Amygdala (tissue), 56 donors: ENCODE results near the gene ZEB2.

Experiments
- DNase-seq, 56 donors: peaks; one replicate each; lab custom pipeline; 2025; lab: John Stamatoyannopoulos, UW

Gene ZEB2

DNA sequence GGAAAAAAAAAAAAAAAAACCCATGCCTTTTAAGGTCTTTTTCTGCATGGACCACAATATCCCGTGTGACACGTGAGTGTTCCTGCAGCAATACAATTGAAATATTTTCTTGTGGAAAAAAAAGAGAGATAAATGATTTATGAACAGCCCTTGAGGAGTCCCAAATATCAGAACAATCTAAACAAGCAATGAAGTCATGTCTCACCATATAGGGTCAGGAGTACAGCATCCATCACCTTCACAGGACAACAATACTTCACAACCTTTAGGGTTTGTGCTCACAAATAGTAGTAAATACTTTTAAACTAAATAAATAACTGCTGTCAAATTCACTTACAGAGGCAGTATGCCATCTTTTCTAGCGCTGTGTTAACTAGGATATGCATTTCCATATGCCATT, 87.9 kb downstream of the ZEB2 start:
- DNase-seq: no peak

DNA sequence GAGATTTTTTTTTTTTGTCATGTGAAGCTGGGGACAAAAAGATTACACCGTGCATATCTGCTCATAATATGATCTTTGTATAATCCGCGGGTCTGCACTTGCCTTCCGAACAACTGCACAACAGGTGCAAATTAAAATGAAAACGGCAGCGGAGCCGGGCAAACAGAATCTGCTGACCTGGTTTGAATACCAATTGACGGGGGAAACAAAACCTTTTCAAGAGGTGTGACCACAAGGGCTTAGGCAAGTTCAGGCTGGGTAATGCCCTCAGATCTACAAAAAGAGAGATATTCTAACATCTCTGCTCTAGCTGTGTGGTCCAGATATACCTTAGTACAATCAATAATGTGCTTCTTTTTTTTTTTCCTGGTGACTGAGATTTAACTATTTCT, 88.5 kb downstream of the ZEB2 start:
- DNase-seq: peak in 1 of 56 donors; percentile 35

DNA sequence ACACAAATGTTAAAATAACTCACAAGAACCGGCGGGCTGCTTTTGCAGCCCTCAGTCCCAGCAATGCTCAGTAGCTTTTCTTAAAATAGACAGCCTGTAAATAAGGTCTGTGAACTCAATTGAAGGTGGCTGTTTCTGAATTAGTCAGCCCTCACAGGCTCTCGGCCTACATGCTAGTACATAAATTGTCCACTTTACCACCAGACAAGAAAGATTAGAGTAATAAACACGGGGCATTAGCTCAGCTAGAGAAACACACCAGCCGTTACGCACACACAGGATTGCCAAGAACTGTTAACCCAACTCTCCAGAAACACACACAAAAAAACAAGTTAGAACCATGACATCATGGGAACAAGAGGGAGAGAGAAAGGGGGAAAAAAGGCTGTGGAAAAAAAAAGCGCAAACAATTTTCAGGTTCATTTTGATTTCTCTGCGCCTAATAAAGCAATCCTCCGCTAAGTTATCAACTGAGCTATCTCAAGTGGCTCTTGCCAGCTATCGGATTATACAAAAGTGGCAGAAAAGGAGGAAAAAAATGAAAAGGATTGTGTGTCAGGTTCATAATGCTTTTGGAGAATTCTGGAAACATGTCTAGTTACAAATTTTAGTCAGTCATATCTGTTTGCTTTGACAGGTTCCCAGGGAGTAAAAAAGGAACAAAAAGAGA, 89.1 kb downstream of the ZEB2 start:
- peak in 4 of 56 donors; percentile 15 to 26 (median 24) for DNase-seq

DNA sequence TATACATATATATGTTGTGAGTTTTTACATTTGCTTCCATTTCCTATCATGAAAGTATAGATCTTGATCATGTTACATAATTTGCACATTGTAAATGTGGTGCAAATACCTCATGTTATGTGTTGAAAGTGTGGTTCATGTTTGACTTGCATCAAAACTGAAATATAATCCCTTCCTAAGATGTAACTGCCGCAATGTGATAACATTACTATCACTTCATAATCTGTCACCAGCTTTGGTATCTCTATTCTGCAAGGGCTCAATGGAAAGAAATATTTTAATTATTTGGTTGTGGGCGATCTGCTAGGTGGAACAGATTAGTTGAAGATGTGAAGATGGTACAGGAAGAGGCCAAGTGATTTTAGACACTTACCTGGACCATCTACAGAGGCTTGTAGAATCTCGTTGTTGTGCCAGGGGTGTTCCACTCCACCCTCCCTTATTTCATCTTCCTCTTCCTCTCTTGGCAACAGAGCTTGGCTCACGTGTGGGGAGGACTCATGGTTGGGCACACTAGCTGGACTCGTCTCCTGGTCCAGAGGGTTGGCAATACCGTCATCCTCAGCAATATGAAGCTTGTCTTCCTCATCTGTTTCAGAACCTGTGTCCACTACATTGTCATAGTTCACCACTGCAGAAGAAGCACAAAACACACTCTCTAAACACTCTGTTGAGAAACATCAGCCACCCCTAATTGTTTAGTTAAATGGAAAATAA, 90.4 kb downstream of the ZEB2 start:
- DNase-seq: peak in 2 of 56 donors; percentile 5 to 16

DNA sequence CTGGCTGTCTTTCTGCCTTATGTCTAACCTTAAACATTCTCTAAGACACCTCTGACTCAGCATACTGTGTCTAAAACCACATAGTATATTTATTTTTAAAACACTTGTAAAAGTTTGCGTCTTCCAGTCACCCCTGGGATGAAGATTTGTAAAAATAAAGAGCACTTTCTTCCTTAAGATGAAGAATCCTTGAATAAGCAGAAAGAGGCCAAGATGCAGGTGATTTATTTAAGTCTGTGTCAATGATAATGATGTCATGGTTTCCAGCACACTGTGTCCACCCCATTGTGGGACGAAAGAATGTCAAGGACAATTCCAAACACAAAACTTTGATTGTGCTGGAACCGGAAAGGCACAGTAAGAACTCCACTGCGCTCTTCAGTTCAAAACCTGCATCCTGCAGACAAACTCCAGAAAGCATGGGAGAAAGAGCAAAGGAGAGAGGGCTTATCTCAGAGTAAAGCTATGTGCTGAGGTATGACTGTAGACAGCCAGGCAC, 92.9 kb downstream of the ZEB2 start:
- DNase-seq: peak in 3 of 56 donors; percentile 6 to 23 (median 17)

DNA sequence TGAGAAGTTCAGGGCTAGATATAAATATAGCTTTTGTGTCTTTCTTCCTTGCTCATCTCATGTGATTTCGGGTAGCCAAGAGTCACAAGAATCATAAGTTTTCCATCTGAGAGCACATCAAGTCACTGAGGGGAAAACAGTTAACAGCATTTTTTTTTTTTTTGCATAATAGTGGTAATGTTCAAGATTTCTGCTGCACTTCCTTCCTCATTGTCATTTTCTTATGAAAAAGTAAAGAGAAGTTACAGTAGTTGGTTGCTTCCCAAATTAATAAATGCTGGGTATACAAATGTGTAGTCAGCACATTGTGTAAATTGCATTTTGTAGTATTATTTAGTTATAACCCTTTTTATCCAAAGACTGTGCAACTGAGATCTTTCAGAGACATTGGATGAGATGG, 93.6 kb downstream of the ZEB2 start:
- DNase-seq: no peak

DNA sequence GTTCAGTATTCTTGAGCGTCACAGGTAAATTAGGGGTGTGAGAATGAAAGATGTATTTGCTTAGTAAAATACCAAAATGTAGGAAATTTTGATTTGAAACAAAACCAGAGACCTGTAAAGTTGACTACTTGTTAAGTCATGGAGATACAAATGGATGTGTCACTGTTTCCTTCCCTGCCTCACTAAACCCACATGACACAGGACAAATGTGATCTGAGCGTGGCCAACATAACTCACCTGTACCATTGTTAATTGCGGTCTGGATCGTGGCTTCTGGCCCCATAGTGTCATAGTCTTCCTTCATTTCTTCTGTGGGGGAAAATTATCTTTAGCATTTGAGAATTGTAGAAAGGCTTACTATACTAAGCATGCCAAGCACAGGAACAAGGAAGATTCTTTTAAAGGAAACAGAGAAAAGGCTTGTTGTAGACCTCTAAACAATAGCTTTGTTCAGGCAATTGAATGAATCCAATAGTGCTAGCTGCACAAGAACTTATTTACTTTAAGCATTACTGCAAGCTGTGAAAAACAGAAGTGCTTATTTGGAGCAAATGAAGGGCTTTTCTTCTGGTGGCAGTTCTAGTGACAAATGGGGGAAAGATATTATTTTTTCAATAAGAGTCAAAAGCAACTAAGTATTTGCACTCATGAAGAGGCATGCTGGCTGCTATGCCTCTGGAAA, 95.2 kb downstream of the ZEB2 start:
- DNase-seq: peak in 3 of 56 donors; percentile 28 to 84 (median 46)

DNA sequence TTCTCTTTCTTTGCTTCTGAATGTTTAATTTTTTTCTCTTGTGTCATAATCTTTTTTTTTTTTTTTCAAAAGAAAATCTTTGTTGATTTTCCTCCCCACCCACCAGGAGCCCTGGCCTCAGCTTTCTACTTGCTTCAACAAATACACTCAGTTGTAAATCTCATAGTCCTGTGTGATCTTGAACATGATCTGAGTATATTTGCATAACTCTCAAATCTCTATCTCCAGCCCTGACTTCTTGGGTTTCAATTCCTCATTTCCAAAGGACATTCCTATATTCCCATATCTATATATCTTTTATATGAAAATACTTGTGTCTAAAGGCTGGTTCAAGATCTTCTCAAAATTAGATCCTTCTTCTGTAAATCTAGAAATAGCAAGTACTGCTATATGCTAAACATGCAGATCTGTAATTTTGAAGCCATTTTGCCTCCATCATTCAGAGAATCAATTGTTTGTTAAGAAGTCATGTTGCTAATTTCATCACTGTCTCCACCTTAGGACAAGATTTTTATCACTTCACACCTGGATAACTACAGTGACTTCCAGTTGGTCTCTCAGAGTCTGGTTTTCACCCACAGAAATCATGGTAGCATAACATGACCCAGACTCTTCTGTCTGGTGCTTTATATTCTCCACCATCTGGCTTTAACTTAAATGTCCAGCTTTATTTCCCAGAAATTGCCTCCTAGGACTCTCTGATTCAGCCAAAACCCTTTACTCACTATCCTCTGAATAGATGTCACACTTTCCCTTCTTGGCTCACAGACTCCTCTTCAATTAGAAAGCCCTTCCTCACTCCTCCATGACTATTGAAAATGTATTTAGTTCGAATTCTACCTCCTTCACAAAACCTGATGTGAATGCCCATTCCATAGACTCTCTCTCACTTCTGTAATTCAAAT, 98.1 kb downstream of the ZEB2 start:
- DNase-seq: no peak

DNA sequence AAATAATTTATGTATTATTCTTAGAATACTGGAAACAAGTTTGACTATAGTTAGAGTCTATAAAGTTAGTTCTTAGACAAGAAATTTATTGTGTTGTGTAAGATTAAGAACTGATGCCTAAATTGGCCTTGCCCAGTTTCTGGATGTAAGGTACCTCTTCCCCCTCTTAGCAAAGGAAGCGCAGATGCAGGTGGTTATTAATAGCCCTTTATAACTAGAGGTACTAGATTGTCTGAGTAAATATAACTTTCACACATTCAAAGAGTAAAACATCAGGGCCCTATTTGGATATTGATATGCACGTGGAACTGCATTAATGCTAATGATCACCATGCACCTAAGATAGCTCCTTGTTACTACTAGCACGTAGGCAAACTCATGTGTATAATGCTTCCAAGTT, 100.7 kb downstream of the ZEB2 start:
- DNase-seq: no peak

DNA sequence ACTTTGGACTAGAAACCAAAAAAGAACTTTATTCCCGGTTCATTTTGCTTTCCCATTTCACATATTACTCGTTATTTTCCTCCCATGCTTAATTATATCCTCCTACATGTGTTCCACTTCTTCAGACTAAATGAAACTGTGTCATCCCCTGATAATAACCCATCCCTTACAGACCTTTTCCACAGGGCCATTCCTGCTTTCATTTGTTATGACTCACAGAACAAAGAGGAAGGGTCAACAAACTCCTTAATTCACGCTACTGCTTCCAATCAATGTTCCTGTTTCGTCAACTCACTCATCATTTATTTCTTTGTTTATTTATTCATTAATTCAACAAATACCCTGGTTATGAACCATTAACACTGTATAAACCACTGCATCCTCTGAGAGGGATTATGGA, 104.5 kb downstream of the ZEB2 start:
- no peak for DNase-seq

DNA sequence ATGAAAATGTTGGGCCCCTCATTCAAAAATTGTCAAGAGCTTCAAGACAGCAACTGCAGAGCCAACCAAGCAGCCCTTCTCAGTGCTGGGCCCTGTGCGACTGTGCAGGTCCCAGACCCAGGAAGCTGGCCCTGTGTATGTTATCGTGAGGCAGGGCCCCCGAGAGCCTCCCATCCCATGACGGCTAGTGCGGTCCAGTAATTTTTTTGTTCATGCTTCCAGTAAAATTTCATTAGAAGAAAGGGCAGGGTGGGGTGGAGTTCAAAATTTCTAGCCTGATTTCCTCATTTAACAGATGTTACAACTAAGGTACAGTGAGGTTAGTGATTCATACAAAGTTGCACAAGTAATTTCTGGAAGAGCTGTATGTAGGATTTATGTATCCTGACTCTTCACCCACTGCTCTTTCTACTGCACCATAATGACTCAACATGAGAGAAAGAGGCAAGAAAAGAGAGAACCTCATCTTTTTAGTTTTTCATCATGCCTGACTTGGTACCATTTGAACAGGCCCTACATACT, 105.5 kb downstream of the ZEB2 start:
- DNase-seq: no peak

DNA sequence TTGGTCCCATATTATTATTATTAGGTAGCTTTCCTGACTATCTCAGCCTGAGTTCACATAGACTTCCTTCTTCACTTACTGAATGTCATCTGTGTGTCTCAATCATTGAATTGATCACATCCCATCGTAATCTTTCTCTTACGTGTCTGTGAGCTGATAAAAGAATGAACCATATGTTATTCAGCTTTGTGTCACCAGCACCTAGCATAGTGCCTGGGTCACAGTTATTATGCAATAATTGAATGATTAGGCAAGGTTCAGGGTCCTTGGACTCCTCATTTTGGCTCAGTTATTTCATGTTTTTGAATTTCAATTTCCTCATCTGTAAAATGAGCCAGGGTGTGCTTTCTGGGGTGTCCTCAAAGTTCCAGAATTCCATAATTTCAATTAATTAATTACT, 107.2 kb downstream of the ZEB2 start:
- DNase-seq: no peak

DNA sequence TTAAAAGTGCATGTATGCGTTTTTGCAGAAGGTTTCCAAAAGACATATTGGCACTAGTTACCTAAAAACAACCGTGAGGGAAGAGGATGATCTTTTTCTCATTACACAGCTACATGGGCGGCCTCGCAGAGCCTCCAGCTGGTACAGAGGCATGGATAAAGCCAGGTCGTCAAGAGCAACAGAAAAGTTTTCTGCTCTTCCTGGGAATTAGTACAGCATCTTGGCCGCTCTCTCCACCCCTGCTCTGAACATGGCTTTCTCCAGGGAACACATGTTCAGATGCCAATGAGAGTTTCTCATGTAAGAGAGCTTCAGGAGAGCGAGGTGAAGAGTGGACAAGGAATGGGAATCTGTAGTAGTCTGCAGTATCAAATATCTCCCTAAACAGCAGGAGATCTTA, 108.4 kb downstream of the ZEB2 start:
- DNase-seq: no peak

DNA sequence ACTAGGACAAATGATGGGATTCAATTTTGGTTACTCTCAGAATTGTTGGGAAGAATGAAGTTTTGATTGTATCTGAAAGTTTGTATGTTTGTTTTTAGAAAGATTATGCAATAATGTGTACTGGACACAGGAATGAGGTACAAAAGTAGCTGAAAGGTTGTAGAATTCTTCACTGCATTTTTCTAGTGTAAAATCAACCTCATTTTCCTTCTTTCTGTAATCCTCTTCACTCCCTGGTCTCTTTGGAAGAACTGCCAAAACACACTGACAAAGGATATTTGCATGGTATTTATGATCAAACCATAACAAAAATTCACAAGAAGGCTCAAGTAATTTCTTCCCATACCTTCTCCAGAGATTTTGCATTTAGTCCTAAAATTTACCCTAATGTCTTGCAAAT, 110.7 kb downstream of the ZEB2 start:
- no peak for DNase-seq

DNA sequence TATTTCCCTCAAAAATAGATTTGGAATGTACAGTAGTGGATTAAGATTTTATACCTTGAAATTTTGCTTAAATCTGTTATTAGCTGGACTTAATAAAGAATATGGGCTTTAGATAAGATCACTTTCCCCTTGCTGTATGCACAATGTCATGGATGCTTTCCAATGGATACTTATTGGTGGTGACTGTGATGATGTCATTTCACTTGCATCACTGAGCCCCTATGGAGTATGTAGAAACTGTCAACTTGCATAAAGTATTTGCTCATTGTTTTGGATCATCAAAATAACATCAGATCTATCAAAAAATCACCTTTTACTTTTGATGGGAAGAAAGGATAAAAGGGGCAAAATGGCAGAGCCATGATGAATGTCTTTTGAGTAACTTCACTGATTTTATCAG, 112.7 kb downstream of the ZEB2 start:
- no peak for DNase-seq

DNA sequence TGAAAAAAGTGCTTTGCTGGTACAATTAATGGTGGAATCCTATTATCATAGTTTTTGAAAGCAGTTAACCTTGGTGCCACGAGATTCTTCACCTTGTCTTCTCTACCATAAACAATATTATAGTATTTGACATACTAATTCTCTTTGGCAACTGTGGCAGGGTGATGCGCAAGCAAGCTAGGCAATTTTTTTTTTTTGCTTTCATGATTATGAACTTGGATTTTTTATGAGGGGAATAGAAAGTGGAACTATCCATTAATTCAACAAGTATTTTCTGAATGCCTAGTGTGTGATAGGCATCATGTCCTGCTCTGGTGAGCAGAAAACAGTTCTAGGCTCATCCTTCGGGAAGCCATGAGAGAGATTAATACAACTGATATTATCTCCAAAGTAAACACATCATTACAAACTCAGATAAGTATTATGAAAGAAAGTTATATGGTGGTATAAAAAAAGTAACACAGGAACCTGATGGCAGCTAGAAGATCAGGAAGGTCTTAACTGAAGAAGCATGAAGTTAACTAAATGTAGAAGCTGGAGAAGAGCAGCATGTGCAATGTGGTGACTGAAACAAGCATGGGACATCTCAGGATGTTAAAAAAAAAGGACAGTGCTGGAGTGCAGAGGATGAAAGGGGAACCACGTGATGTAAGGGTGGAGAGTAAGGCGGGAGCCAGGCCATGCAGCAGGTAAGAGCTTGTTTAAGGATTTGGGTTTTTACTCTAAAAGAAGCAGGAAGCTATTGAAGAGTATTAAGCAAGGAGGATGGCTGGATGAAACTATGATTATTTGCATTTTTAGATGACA, 113.7 kb downstream of the ZEB2 start:
- DNase-seq: no peak

DNA sequence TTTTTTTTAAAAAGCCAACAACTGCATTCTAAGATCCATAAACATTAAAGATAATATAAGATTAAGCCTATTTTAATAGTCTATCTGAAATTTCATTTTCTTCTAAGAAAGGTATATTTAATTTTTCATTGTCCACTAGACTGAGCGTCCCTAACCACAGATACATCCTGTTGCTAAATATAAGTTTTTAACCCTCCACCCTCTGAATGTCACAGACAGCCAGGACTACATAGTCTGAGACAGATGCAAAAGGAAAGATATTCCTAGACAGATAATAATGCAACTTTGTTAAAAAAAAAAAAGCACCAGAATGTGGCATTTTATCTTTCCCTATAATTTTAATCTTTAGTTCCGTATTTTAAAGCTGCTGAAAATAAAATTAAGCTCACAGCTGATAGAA, 114.6 kb downstream of the ZEB2 start:
- DNase-seq: no peak

DNA sequence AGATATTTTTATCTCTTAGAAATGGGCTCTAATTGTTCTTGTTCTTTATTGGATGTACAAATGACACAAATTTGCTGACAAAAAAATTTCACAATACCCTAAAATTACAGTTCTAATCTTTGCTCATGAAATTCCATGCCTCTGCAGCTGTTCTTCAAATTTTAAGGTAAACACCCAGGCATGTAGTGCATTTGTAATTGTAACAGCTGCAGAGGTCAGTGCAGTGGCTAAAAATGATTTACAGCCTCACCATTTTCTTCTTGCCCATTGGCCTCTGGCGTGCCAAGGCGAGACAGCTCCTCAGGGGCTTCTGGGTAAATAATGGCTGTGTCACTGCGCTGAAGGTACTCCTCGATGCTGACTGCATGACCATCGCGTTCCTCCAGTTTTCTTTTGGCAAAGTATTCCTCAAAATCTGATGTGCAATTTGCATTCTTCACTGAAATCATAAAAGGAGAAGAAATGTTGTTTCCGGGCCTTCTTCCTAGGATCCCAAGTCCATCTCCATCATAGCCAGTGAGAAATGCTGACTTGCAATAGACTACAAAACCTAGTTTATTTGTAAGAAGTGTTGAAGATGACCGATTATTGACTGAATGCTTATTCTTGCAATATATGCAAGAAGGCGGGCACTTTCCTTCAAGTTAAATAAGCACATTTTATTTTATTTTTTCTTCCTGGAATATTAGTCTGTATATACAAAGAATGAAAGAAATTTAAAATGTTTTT, 115.2 kb downstream of the ZEB2 start:
- no peak for DNase-seq

DNA sequence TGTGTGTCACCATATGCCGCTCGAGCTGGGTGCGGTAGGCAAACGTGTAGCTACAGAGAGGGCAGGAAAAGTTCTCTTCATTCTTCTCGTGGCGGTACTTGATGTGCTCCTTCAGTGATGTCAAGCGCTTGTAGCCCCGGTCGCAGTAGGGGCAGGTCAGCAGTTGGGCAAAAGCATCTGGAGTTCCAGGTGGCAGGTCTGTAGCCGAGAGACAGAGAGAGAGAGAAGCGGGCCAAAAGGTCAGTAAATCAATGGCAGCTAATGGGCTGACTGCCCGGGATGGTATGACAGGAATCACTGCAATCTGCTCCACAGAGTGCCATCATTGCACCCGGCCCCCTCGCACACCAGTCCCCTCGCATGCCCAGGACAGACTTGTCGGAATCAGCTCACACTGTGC, 116.0 kb downstream of the ZEB2 start:
- peak in 1 of 56 donors; percentile 17 for DNase-seq
